HG03439 (cell line): Measurements from ENCODE around the gene MFSD8.
"Not testable (repeated sequence)": the region's sequence is repeated elsewhere in the genome, so short reads cannot be mapped to it uniquely, and the experiment has no call there.

Source experiments
- ATAC-seq: cut with Tn5 transposase; IDR thresholded peaks from one replicate; pipeline ENCODE4 v1.9.1; 2021; ENCODE audit warnings: mild to moderate bottlenecking, moderate library complexity; ENCODE audit not compliant: unreplicated experiment

Gene MFSD8, protein sequence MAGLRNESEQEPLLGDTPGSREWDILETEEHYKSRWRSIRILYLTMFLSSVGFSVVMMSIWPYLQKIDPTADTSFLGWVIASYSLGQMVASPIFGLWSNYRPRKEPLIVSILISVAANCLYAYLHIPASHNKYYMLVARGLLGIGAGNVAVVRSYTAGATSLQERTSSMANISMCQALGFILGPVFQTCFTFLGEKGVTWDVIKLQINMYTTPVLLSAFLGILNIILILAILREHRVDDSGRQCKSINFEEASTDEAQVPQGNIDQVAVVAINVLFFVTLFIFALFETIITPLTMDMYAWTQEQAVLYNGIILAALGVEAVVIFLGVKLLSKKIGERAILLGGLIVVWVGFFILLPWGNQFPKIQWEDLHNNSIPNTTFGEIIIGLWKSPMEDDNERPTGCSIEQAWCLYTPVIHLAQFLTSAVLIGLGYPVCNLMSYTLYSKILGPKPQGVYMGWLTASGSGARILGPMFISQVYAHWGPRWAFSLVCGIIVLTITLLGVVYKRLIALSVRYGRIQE

DNA sequence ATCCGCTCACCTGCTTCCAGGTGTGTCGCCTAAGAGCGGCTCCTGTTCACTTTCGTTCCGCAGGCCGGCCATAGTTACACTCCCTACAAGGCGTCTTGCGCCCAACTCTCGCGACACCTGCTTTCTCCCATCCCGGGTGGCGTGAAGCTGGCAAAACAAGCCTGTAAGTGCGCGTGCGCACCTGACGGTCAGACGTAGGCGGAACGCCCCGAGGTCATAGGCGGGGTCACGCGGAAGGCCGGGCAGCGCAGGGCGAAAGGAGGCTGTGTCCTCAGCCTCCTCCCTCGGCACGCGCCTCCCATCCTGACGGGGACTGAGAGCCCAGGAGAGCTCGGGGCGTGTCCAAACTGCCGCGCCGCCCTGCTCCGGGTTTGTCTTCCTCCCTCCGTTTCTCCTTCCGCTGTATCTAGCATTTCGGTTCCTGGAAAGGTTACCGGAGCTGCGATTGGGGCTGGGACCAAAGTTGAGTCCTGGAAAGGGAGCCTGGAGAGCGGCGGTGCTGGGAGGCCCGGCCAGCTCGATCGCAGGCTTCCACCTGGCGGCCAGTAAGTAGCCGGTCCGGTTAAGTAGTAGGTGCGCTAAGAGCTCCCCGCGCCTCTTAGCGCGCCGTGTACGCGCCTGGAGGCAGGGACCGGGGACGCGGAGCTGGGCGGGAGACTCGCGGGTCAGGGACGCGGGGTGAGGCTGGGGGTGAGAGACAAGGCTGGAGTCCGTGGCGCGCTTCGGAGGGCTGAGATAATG, at the start of gene MFSD8, which contains the start of gene ABHD18:
Gene MFSD8 (minus strand): TSS at position 112 of the 741 bp plus-strand sequence. CDS start 40 bp downstream, at position 72.
Gene ABHD18 (plus strand): TSS at position 345 of the 741 bp plus-strand sequence. CDS start 17,550 bp downstream, outside the sequence.
- peak; percentile 98 for ATAC-seq

DNA sequence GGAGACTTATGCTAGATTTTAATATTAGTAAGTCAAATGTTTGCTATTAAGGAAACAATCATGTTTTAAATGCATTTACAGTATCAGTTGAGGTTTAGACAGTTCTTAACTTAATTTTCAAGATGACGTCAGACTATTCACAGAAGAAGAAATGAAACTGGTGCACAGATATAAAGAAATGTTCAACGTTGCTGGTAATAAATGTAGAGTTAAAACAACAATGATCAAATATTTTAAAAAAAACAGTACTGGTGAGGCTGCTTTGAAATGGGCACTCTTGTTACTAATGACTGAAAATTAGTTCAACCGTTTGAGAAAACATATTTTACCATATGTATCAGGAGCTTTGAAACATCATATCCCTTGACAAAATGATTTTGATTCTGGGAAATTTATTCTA, 44.5 kb upstream of the MFSD8 start:
- no peak for ATAC-seq

DNA sequence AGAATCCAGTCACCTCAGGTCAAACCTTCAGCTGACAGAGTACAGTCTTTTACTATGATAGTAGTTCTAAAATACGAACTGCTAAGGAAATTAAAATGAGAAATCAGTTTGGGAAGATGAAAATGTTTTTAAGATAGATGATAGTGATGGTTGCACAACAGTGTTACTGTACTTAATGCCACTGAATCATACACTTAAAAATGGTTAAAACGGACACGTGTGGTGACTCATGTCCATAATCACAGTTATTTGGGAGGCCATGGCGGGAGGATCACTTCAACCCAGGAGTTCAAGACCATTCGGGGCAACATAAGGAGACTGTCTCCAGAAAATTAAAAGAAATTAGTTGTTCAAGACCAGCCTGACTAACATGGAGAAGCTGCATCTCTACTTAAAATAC, 41.6 kb upstream of the MFSD8 start:
- no peak for ATAC-seq

DNA sequence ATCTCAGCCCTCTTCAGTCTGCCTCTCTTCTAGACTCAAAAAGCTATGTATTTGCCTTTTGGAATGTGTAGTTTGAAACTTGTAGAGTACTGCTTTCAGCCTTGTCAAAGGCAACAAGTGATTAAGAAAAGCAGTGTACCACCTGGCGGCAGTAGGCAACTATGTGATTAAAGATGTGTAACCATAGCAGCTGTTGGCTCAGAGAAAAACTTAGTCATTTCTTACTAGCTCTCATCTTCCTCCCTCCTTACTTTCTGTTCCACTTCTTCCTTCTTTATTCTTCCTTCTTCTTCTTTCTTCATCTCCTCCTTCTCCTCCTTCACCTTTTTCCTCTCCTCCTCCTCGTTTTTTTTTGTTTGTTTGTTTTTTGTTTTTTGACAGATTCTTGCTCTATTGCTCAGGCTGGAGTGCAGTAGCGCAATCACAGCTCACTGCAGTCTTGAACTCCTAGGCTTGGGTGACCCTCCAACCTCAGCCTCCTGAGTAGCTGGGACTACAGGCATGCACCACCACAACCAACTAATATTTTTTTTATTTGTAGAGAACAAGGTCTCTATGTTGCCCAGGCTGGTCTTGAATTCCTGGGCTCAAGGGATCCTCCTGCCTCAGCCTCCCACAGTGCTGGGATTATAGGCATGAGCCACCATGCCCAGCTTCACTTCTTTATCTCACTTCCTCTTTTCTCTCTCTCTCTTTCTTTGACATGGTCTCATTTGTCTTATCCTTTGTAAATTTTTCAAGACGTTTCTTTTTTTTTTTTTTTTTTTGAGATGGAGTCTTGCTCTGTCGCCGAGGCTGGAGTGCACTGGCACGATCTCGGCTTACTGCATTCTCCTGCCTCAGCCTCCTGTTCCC, 32.8 kb upstream of the MFSD8 start:
- ATAC-seq = peak; percentile 96

DNA sequence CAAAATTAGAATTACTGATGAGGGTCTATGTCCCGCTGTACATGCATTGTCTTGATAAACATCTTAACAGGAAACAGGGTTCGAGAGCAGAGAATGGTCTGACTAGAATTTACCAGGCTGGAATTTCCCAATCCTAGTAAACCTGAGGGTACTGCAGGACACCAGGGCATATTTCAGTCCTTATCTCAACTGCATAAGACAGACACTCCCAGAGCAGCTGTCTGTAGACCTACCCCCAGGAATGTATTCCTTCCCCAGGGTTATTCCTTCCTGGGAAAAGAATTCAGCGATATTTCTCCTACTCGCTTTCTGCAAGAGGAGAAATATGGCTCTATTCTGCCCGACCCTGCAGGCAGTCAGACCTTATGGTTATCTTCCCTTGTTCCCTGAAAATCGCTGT, 31.5 kb upstream of the MFSD8 start:
- not testable (repeated sequence) for ATAC-seq

DNA sequence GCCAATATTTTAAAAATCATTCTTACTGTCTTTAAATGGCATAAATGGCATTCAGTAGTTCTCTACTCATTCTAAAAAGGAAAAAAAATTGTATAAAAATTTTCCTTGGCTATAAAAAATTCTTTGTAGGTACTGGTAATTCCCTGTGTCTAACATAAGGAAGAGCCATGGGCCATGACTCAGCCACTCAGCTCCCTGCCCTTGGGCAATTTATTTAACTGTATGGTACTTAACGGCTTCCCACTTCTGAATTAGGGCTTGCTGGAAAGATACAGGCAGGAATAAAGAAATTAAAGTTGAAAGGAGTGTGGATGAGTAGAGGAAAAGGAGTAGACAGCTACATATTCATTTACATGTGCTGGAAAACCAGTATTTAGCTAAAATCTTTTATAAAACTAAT, 30.8 kb upstream of the MFSD8 start:
- no peak for ATAC-seq

DNA sequence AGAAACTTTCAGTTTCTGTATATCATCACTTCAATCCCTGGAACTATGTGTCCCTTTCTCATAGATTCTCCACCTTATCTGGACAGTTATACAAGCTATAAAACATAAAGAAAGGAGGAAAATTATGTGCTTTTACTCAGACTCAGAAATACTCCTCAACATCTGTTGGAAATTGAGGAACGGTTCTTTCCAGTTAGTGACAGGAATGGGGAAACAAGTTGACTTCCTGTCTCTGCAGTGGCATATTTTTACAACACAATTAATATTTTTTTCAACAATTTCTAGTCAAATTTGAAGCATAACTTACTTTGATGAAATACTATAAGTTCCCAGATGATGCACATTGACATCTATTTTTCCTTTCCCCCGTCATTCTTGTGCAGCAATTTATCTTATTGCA, 28.2 kb upstream of the MFSD8 start:
- no peak for ATAC-seq

DNA sequence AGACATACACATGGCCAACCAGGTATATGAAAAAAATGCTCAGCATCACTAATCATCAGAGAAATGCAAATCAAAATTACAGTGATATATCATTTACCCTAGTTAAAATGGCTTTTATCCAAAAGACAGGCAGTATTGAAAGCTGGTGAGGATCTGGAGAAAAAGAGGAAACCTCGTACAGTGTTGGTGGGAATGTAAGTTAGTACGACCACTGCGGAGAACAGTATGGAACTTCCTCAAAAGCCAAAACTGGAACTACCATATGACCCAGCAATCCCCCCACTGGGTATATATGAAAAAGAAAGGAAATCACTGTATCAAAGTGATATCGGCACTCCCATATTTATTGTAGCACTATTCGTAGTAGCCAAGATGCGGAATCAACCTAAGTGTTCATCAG, 23.7 kb upstream of the MFSD8 start:
- ATAC-seq = no peak

DNA sequence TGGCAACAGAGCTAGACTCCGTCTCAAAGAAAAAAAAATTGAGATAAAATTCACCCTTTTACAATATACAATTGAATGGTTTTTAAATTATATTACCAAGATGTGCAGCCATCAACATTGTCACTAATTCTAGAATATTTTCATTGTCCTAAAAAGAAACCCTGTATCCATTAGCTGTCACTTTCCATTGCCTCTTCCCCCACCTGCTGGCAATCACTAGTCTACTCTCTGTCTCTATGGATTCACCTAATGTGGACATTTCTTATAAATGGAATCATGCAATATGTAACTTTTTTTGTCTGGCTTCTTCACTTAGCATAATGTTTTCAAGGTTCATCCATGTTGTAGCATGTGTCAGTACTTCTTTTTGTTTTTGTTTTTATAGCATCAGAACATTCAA, 21.0 kb upstream of the MFSD8 start:
- no peak for ATAC-seq

DNA sequence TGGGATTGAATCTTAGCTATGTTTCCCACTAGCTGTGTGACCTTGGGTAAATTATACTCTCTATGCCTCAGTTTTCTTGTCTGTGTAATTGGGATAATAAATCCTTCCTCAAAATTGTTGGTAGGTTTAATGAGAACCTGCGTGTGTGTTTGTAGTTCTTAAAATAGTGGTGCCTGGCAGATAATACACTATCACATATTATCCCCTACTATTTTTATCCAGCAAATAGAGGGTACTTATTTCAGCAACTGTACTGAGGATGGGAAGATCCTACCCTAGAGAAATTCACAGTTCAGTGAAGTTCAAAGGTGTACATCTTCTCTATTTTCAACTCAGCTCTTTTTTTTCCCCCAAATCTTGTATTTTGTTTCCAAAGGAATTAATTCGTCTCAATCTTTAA, 17.5 kb upstream of the MFSD8 start:
- no peak for ATAC-seq

DNA sequence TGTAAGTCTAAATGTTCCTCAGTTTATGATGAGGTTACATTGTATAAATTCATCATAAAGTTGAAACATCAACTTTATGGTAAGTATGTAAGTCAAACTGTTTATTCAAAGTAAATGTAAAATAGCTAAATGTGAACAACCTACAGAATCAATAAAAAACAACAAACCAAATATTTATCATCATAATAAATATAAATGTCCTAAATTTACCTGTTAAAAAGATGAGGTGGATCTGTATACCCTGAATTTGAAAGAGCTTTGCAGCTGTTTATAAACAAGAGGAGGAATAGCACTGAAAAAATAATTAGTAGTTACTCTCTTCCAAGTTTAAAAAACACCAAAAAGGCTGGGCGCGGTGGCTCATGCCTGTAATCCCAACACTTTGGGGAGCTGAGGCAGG, 14.0 kb upstream of the MFSD8 start:
- ATAC-seq = no peak

DNA sequence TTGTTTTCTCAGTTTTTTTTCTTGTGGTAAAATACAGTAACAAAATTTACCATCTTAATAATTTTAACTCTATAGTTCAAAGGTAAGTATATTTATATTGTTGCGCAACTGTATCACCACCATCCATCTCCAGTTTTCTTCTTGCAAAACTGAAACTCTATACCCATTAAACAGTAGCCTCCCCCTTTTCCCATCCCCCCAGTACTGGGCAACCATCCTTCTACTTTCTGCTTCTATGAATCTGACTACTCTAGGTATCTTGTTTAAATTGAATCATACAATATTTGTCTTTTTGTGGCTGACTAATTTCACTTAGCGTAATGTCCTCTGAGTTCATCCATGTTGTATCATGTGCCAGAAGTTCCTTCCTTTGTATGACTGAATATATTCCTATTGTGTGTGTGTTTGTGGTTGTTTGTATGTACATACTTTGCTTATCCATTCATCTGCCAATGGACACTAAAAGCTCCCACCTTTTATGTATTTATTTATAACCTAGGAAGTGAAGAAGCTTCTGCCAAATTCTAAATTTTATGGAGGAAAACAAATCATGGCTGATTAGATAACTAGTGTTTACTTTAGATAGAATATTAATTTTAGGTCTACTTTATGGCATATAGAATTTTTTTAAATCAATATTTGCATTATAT, 10.3 kb upstream of the MFSD8 start:
- ATAC-seq = no peak

DNA sequence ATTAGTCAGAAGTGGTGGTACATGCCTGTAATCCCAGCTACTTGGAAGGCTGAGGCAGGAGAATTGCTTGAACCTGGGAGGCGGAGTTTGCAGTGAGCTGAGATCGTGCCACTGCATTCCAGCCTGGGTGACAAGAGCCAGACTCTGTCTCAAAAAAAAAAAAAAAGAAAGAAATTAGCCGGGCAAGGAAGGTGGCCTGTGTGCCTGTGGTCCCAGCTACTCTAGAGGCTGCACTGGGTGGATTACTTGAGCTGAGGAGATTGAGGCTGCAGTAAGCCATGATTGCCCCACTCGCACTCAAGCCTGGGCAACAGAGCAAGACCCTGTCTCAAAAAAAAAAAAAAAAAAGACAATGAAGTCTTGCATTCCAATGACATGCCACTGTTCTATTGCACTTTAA, 6.0 kb upstream of the MFSD8 start:
- ATAC-seq = not testable (repeated sequence)

DNA sequence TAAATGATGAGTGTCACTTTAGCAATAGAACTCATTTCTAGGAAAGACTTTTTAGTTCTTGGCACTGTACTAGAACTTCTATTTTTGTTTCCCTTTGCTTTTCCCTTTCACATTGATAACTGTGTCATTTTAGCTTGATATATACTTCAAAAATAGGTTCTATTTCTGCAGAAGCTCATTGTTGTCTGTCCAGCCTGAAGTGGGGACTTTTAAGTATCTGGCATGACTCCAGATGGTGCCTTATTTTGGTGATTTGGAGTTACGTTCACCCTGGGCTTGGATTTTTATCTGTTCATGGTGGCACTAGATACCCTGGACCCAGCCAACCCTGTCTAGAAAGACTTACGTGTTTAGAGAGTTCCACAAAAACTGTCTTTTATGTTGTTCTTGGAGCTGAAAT, 3.6 kb upstream of the MFSD8 start:
- ATAC-seq = no peak

DNA sequence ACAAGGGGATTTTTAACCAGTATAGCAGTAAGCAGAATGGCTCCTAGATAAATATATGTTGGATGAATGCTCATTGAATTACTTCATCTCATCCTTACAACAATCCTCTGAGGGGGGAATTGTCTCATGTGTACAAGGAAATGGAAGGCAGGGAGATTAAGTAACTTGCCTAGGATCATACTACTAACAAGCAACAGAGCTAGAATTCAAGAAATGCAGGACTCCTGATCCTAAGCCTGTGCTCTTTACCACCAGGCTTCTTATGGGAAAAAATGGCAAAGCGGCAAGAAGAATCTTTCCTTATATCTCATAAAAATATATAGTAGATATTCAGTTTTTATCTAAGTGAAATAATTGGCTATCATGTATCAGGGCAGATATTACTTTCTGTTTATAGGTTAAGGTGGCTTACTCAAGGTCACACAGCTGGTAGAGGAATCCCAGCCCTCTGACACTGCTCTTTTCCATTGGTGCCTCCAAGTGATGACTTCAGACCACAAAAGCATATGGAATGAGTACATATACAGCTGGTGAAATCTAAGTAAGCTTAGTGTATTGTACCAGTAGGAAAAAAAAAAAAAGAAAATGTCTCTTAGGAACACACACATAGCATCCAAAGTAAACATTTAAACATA, 2.3 kb upstream of the MFSD8 start:
- ATAC-seq = no peak

DNA sequence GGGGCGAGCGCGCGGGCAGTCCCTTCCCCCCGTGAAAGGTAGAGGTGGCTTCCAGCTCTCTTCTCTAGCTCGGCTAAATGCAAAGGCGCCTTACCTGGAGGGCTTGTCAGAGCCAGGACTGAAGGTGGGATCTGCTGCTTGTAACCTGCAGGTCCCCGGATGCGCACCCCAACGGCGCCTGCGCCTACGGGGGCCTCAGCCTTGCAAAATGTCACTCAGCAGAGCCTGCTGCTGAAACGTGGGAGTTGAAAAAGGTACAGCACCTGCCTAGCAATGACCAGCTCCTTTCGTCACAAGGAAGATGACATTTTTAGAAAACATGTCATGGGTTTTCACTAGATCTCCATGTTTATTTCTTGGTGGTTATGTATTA, 816 bp upstream of the MFSD8 start:
- peak; percentile 36 for ATAC-seq

DNA sequence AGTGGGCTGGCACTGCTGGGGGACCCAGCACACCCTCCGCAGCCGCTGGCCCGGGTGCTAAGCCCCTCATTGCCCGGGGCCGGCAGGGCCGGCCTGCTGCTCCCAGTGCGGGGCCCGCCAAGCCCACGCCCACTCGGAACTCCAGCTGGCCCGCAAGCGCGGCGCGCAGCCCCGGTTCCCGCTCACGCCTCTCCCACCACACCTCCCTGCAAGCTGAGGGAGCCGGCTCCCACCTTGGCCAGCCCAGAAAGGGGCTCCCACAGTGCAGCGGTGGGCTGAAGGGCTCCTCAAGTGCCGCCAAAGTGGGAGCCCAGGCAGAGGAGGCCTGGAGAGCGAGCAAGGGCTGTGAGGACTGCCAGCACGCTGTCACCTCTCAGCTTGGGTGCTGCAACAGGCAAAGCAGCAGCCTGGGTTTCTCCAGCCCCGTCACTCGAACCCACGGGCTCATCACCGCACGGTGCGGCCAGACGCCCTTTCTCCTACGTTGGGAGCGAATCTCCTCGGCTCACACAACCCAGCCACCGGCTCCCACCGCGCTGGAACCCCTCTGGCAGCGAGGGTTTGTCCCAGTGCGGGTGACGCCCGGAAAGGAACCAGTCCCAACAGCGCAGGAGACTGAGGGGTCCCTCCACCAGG, 429 bp downstream of the MFSD8 start:
- ATAC-seq = peak; percentile 25

DNA sequence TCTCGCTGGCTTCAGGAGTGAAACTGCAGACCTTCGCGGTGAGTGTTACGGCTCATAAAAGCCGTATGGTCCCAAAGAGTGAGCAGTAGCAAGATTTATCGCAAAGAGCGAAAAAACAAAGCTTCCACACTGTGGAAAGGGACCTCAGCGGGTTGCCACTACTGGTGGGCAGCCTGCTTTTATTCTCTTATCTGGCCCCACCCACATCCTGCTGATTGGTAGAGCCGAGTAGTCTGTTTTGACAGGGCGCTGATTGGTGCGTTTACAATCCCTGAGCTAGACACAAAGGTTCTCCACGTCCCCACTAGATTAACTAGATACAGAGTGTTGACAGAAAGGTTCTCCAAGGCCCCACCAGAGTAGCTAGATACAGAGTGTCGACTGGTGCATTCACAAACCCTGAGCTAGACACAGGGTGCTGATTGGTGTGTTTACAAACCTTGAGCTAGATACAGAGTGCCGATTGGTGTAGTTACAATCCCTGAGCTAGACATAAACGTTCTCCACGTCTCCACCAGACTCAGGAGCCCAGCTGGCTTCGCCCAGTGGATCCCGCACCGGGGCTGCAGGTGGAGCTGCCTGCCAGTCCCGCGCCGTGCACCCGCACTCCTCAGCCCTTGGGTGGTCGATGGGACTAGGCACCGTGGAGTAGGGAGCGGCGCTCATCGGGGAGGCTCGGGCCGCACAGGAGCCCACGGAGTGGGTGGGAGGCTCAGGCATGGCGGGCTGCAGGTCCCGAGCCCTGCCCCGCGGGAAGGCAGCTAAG, 1.2 kb downstream of the MFSD8 start:
- not testable (repeated sequence) for ATAC-seq

DNA sequence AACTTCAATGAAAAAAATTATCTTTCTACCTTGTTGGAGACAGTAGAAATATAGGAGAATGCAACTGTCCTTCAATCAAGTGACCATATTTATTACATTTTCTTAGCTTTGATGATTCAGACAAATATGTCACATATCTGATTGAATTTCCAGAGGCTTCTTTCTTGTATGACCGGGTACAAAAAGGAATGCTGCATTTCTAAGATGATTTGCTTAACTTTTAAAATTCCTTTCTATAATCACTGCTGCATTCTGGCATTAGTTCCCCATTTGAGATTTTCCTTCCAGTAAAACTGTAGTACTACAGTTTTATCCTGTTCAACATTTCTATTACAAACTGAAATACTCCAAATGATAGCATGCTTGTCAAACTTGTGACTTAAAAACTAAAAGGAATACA, 5.2 kb downstream of the MFSD8 start:
- ATAC-seq = no peak
